SK-N-SH (cell line): Measurements from ENCODE around the gene SRRM4. TPM values are rescaled to one million over a fixed set of nuclear protein-coding genes. Genes with fewer than 3 reads are reported as not detected.

ENCODE experiments used
- CTCF ChIA-PET: fragments of 300-600, 350-600 bp; formaldehyde crosslinking; extraction: SDS; loops from one replicate; lab custom pipeline; 2021; lab: Yijun Ruan, JAX
- POLR2A ChIA-PET: fragments of 350-600 bp; sonication (Branson Sonifier 250); formaldehyde crosslinking; extraction: SDS; loops from one replicate; lab custom pipeline; 2020; ENCODE audit warnings: antibody characterized with exemption, inconsistent platforms; lab: Yijun Ruan, JAX
- DNase-seq: peaks from one replicate; pipeline ENCODE4 v3.0.0; 2012
- H2AFZ ChIP-seq: fragments of 200-600 bp; sonication (generic); 2 replicates; pipeline ENCODE4 v1.8.1; 2016; ENCODE audit warnings: antibody characterized with exemption, mild to moderate bottlenecking, low read depth
- H3F3A ChIP-seq: fragments of 200-600 bp; sonication (generic); replicated peaks from 2 replicates; pipeline ENCODE3; 2016; ENCODE audit warnings: antibody characterized with exemption, mild to moderate bottlenecking; ENCODE audit not compliant: insufficient read depth
- H3K27ac ChIP-seq, 2 experiments: fragments of 200-500 bp in 1 of 2; fragments of 200-600 bp in 1 of 2; sonication (Bioruptor generic) in 1 of 2; sonication (generic), shearing (Covaris generic) in 1 of 2; 2 replicates each; pipeline versions ENCODE4 v1.5.1 to v1.6.1; 2014 to 2016; ENCODE audit warnings: low read depth in 2 of 2, inconsistent platforms in 1 of 2, low read length in 1 of 2, mild to moderate bottlenecking in 1 of 2, mixed read lengths in 1 of 2
- H3K27me3 ChIP-seq: fragments of 200-600 bp; sonication (generic), shearing (Covaris generic); 2 replicates; pipeline ENCODE4 v1.6.1; 2016; ENCODE audit warnings: mixed run types; ENCODE audit not compliant: insufficient read depth
- H3K36me3 ChIP-seq, 2 experiments: fragments of 200-500 bp in 1 of 2; fragments of 200-600 bp in 1 of 2; sonication (Bioruptor generic) in 1 of 2; sonication (generic) in 1 of 2; replicated peaks in 1 of 2; 2 replicates each; pipeline versions ENCODE3 to v1.5.1; 2014 to 2016; ENCODE audit warnings: low read length in 1 of 2, mild to moderate bottlenecking in 1 of 2; ENCODE audit not compliant: insufficient read depth in 2 of 2, control insufficient read depth in 1 of 2
- H3K4me1 ChIP-seq, 2 experiments: fragments of 200-500 bp in 1 of 2; fragments of 200-600 bp in 1 of 2; sonication (Bioruptor generic) in 1 of 2; sonication (generic), shearing (Covaris generic) in 1 of 2; 2 replicates each; pipeline versions ENCODE4 v1.5.1 to v1.6.1; 2014 to 2016; ENCODE audit warnings: low read depth in 1 of 2, low read length in 1 of 2, mixed run types in 1 of 2; ENCODE audit not compliant: insufficient read depth in 2 of 2, control insufficient read depth in 1 of 2
- H3K4me2 ChIP-seq: fragments of 200-600 bp; sonication (generic), shearing (Covaris generic); 2 replicates; pipeline ENCODE4 v1.6.1; 2017; ENCODE audit warnings: mixed run types
- H3K4me3 ChIP-seq, 2 experiments: fragments of 200-500 bp in 1 of 2; fragments of 200-600 bp in 1 of 2; sonication (Bioruptor generic) in 1 of 2; sonication (generic), shearing (Covaris generic) in 1 of 2; 2 replicates each; pipeline versions ENCODE4 v1.5.1 to v1.8.1; 2014 to 2016; ENCODE audit warnings: low read depth in 2 of 2, inconsistent platforms in 1 of 2, low read length in 1 of 2, mild to moderate bottlenecking in 1 of 2, mixed read lengths in 1 of 2, moderate library complexity in 1 of 2
- H3K79me2 ChIP-seq: fragments of 200-600 bp; sonication (generic); 2 replicates; pipeline ENCODE4 v1.8.1; 2017; ENCODE audit warnings: mild to moderate bottlenecking; ENCODE audit not compliant: insufficient read depth
- H3K9ac ChIP-seq: fragments of 200-600 bp; sonication (generic); 2 replicates; pipeline ENCODE4 v1.6.1; 2017; ENCODE audit warnings: mixed run types
- H3K9me2 ChIP-seq: fragments of 200-600 bp; sonication (generic); 2 replicates; pipeline ENCODE4 v1.6.1; 2017; ENCODE audit warnings: mixed run types
- H3K9me3 ChIP-seq: fragments of 200-600 bp; sonication (generic); 2 replicates; pipeline ENCODE4 v1.6.1; 2017; ENCODE audit warnings: mixed run types, mild to moderate bottlenecking, moderate library complexity
- H4K20me1 ChIP-seq: fragments of 200-600 bp; sonication (generic); 2 replicates; pipeline ENCODE4 v1.6.1; 2017; ENCODE audit warnings: mild to moderate bottlenecking, mixed run types; ENCODE audit not compliant: insufficient read depth
- CHD2 ChIP-seq: fragments of 150-350 bp; IDR thresholded peaks from 2 replicates; pipeline ENCODE4 v1.6.1; 2018; ENCODE audit warnings: low read length; ENCODE audit not compliant: partially characterized antibody
- ELF1 ChIP-seq: IDR thresholded peaks from 2 replicates; pipeline ENCODE4 v1.4.0; 2012
- EP300 ChIP-seq, 2 experiments: IDR thresholded peaks; 2 replicates each; pipeline versions ENCODE4 v1.4.0 to v1.6.1; 2012; ENCODE audit warnings: borderline replicate concordance in 1 of 2, low read depth in 1 of 2, low read length in 1 of 2
- FOXJ3 ChIP-seq: sonication (generic); formaldehyde crosslinking; IDR thresholded peaks from 2 replicates; pipeline ENCODE4 v1.5.1; 2020; ENCODE audit warnings: mild to moderate bottlenecking, missing genetic modification reagents
- FOXM1 ChIP-seq: IDR thresholded peaks from 2 replicates; pipeline ENCODE4 v1.4.0; 2012; ENCODE audit warnings: low read depth, mild to moderate bottlenecking
- GATA2 ChIP-seq: sonication (generic); formaldehyde crosslinking; IDR thresholded peaks from 2 replicates; pipeline ENCODE4 v1.5.0; 2020; ENCODE audit warnings: mild to moderate bottlenecking, missing genetic modification reagents
- IRF3 ChIP-seq: fragments of 150-350 bp; IDR thresholded peaks from 2 replicates; pipeline ENCODE4 v1.6.1; 2016; ENCODE audit warnings: mild to moderate bottlenecking, low read depth, low read length
- JUND ChIP-seq: IDR thresholded peaks from 2 replicates; pipeline ENCODE4 v1.4.0; 2012
- MAX ChIP-seq: IDR thresholded peaks from 2 replicates; pipeline ENCODE4 v1.4.0; 2012; ENCODE audit warnings: low read depth
- MEF2A ChIP-seq: IDR thresholded peaks from 2 replicates; pipeline ENCODE4 v1.4.0; 2012; ENCODE audit warnings: low read depth, borderline replicate concordance
- MXI1 ChIP-seq: IDR thresholded peaks from 2 replicates; pipeline ENCODE4 v1.6.1; 2012; ENCODE audit warnings: mild to moderate bottlenecking, low read depth, low read length, improper control_type of control experiment
- NFIC ChIP-seq: IDR thresholded peaks from 2 replicates; pipeline ENCODE4 v1.4.0; 2012; ENCODE audit warnings: borderline replicate concordance
- REST ChIP-seq: IDR thresholded peaks from 2 replicates; pipeline ENCODE4 v1.6.1; 2012; ENCODE audit warnings: mild to moderate bottlenecking, low read depth, low read length, moderate library complexity
- RXRA ChIP-seq: IDR thresholded peaks from 2 replicates; pipeline ENCODE4 v1.4.0; 2012; ENCODE audit warnings: low read depth, mild to moderate bottlenecking, borderline replicate concordance
- TAF1 ChIP-seq: IDR thresholded peaks from 2 replicates; pipeline ENCODE4 v1.6.1; 2012; ENCODE audit warnings: low read depth, mild to moderate bottlenecking, low read length, moderate library complexity, borderline replicate concordance
- TEAD4 ChIP-seq: IDR thresholded peaks from 2 replicates; pipeline ENCODE4 v1.4.0; 2012; ENCODE audit warnings: mild to moderate bottlenecking, borderline replicate concordance; ENCODE audit not compliant: insufficient read depth
- USF1 ChIP-seq: IDR thresholded peaks from 2 replicates; pipeline ENCODE4 v1.4.0; 2012; ENCODE audit warnings: low read depth, borderline replicate concordance
- USF2 ChIP-seq: fragments of 150-350 bp; IDR thresholded peaks from 2 replicates; pipeline ENCODE4 v1.6.1; 2017; ENCODE audit warnings: antibody characterized with exemption, low read length, low read depth, borderline replicate concordance
- YY1 ChIP-seq: IDR thresholded peaks from 2 replicates; pipeline ENCODE4 v1.4.0; 2012; ENCODE audit warnings: low read depth, mild to moderate bottlenecking
- WGBS: methylation state at CpG from one replicate; pipeline ENCODE4 v1.1.6; 2017; ENCODE audit warnings: low lambda C conversion rate; 5-methylcytosine and 5-hydroxymethylcytosine counted together
- polyA plus RNA-seq, 3 experiments: library from polyadenylated mRNA; depleted of rRNA; stranded (reverse); fragments of >200 nt; gene quantifications; 2 replicates each; pipeline ENCODE4 v1.2.3, GENCODE V29; 2012

The SRRM4 gene
- polyA plus RNA-seq, 1 of the 3 experiments (the other 2 are of a cell fraction): 0.03 TPM

GRCh38 chr12:119051474-119051873 is 70.1 kb downstream of the SRRM4 start:
- DNase-seq: no peak
- no peak overlapping the region for H3K4me3 ChIP-seq
- H3K27ac ChIP-seq: no peak overlapping the region
- peaks cover 0 to 3% of the 10 kb centered on the region in 2 experiments; a peak in 1 of 4 replicates for H3K4me1 ChIP-seq
- TF ChIP-seq YY1: no peak
- no peak for TF ChIP-seq FOXJ3
- TF ChIP-seq MEF2A: no peak
- no peak for TF ChIP-seq IRF3
- TF ChIP-seq RXRA: no peak
- TF ChIP-seq GATA2 (CRISPR knock-in tag): no peak
- no peak for TF ChIP-seq USF2
- no peak for TF ChIP-seq CHD2
- TF ChIP-seq TAF1: no peak
- TF ChIP-seq TEAD4: no peak
- TF ChIP-seq MXI1: no peak
- TF ChIP-seq EP300 (IDR thresholded peaks at IDR 0.05; ENCODE audit: borderline replicate concordance in 1 of 2, low read depth in 1 of 2, low read length in 1 of 2): no peak
- TF ChIP-seq FOXM1: no peak
- TF ChIP-seq USF1: no peak
- TF ChIP-seq, all 33 proteins: peak for 0
- Histone ChIP-seq H3K9me2 (no peaks in the 10 kb centered on the region), H3K9ac (no peak overlapping the region), H3K79me2 (no peaks in the 10 kb centered on the region), H3K4me2 (no peak overlapping the region), H3F3A (no peaks in the 10 kb centered on the region), H3K36me3 (no peaks in the 10 kb centered on the region), H3K27me3 (no peaks in the 10 kb centered on the region), H4K20me1 (no peaks in the 10 kb centered on the region), H3K9me3 (no peaks in the 10 kb centered on the region), H2AFZ (no peak overlapping the region)
- POLR2A ChIA-PET: no interaction called here
- WGBS: 32% methylated on average over 4 of the region's 4 CpGs
- CTCF ChIA-PET: interaction anchor here (1.0 to 1.7 kb wide), 2 partner anchors 12 to 15 kb away, joined by 3 to 9 read pairs; no protein-coding TSS in a partner anchor

- WGBS: 28% methylated on average over 5 of the region's 5 CpGs
- Histone ChIP-seq H3F3A (no peaks in the 10 kb centered on the region), H3K9me3 (no peaks in the 10 kb centered on the region), H3K9me2 (no peaks in the 10 kb centered on the region), H3K79me2 (no peaks in the 10 kb centered on the region), H4K20me1 (no peaks in the 10 kb centered on the region), H3K4me2 (no peak overlapping the region), H3K27ac (no peak overlapping the region), H3K27me3 (no peaks in the 10 kb centered on the region), H3K4me1 (peaks cover 0 to 3% of the 10 kb centered on the region in 2 experiments; a peak in 1 of 4 replicates), H3K9ac (no peak overlapping the region), H3K36me3 (no peaks in the 10 kb centered on the region), H2AFZ (no peak overlapping the region), H3K4me3 (no peak overlapping the region)
- POLR2A ChIA-PET: no interaction called here
- CTCF ChIA-PET: interaction anchor here (1.7 kb wide), 1 partner anchor 15 kb away, joined by 9 read pairs; no protein-coding TSS in a partner anchor
- DNase-seq: no peak
- TF ChIP-seq MAX (no peak), ELF1 (no peak), NFIC (no peak), IRF3 (no peak), USF1 (no peak), JUND (no peak), YY1 (no peak), REST (no peak), TEAD4 (no peak)
These were observed 70.7 kb downstream of the SRRM4 start for GRCh38 chr12:119052001-119052400.
